Measurements from ENCODE around the gene RAB4B.
"Not testable (repeated sequence)": the region's sequence is repeated elsewhere in the genome, so short reads cannot be mapped to it uniquely, and the experiment has no call there.

The RAB4B gene

GRCh38 chr19:40815223-40815622 lies 37.2 kb downstream of the RAB4B start:
- in situ Hi-C loops (cut with HindIII; ENCODE audit: low sequenced_read_pairs) = no loop called here

DNA sequence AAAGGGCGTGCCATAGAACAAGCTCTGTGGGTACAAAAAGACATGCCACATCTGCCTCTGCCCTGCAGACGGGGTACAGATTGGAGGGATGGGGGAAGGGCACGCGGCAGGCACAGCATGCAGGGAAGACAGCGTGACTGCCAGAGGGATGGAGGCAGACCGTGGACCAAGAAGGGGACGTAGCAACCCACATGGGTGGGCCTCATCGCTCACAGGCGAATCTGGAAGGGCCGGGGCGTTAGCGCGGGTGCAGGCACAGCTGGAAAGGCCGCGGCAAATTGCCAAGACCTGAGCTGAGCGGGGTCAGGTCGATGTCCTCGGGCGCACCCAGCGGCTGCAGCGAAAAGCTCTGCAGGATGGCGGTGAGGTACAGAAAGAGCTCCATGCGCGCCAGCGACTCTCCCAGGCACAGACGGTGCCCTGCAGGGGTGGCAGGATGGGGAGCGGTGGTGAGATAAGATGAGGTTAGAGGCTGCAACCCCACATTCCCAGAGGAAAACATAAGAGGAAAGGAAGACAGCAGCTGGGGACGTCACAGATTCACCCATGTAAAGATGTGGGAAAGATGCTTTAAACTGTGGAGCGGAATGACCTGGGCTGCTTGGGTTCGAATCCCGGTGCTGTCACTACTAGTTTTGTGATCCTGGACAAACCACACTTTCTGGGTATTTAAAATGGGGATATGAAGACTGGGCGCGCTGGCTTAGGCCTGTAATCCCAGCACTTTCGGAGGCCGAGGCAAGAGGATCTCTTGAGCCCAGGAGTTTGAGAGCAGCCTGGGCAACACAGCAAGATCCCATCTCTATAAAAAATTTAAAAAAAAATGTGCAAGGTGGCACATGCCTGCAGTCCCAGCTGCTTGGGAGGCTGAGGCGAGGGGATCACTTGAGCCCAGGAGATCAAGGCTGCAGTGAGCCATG lies 40.7 kb downstream of the RAB4B start:
- in situ Hi-C loops (cut with HindIII; ENCODE audit: low sequenced_read_pairs) = not testable (repeated sequence)

DNA sequence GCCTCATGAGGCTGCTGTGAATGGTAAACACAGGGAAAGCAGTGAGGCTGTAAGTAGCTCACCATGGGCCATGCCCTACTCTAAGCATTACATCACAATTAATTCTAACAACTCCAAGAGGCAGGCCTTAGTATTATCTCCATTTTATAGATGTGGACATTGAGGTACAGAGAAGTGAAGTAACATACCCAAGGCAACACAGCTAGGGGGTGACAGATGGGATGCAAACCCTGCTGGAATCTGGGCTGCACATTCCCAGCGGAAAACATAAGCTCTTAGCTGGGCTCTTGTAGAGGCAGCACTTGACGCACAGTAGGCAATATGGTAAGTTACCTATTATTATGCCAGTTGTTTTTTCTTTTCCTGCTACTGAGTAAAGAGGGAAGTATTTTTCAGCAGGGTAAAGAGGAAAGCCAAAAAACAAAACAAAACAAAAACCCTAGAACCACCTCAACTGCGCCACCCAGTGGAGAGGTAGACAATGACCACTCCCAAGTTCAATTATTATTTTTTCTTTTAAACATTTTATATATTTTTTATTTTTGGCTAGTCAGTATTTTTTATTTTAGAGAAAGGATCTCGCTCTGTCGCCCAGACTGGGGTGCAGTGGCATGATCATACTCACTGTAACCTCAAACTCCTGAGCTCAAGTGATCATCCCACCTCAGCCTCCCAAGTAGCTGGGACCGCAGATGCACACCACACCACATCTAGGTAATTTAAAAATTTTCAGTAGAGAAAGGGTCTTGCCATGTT lies 41.6 kb downstream of the RAB4B start:
- in situ Hi-C loops (cut with HindIII; ENCODE audit: low sequenced_read_pairs) = not testable (repeated sequence)

DNA sequence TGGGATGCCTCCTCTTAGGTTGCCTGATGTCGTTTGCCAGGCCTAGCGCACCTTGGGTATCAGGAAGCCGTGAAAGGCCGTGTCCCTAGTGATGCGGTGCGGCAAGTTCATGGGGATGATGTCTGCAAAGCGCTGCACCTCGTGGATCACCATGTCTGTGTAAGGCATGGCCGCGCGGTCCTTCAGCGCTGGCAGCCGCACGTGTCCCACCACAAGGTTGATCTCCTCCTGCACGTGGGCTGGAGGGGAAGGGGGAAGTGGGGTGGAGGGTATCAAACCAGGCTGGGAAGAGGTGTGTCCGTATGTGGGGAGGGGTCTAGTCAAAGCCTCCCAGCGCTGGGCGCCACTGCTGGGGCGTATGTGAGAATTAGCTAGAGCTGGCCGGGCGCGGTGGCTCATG lies 44.1 kb downstream of the RAB4B start:
- in situ Hi-C loops (cut with HindIII; ENCODE audit: low sequenced_read_pairs) = no loop called here

- in situ Hi-C loops (cut with HindIII; ENCODE audit: low sequenced_read_pairs) = not testable (repeated sequence)
Measured at GRCh38 chr19:40822704-40823553, 44.9 kb downstream of the RAB4B start.

DNA sequence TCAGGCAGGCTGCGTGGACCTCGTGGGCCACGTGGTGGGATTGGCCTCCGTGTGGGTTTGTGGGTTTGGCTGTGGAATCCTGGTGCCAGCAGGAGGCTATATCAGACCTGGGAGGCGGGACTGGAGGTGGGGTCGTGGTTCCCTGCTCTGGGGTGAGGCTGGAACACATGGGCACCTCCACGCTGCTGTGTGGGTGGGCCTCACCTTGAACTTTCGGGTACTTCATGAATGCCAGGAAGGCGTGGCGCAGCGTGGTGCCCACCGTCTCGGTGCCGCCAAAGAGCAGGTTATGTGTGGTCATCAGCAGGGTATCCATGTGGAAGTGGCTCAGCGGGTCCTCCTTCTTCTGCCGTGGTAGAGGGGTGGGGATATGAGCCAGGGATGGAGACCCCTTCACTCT lies 46.9 kb downstream of the RAB4B start:
- in situ Hi-C loops (cut with HindIII; ENCODE audit: low sequenced_read_pairs) = not testable (repeated sequence)

DNA sequence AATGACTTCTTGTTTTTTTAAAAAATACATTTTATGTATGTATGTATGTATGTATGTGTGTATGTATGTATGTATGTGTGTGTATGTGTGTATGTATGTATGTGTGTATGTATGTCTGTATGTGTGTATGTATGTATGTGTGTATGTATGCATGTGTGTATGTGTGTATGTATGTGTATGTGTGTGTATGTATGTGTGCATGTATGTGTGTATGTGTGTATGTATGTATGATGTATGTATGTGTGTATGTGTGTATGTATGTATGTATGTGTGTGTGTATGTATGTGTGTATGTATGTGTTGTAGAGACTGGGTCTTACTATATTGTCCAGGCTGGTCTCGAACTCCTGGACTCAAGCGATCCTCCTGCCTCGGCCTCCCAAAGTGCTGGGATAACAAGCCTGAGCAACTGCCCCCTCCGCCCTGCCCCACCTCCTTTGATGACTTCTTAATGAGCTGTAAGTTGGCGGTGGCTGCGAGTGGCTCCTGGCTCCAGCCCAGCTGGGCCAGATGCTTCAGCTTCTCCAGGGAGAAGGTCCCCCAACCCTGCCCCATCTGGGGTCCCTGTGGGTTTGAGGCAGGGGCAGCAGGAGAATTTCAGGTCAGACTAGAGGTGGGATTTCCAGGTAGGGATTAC lies 47.5 kb downstream of the RAB4B start:
- in situ Hi-C loops (cut with HindIII; ENCODE audit: low sequenced_read_pairs) = not testable (repeated sequence)

DNA sequence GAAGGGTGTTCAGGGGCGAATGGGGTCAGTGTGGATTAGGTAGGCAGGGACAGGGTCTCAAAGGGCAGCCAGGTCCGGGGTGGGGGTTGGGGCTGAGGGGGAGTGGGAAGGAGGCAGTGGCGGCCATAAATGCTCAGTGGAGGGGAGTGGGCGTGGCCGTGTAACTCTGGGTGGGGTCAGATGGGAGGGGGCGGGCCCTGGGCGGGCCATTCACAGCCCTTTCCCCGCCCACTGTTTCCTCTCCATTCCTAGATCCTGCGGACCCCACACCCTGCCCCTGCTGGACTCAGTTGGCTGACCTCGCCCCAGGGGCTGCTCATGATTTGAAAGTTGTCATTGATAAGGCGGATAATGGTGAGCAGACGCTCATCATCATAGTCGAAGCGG lies 48.3 kb downstream of the RAB4B start:
- in situ Hi-C loops (cut with HindIII; ENCODE audit: low sequenced_read_pairs) = not testable (repeated sequence)

- in situ Hi-C loops (cut with HindIII; ENCODE audit: low sequenced_read_pairs) = not testable (repeated sequence)
Measured at GRCh38 chr19:40826699-40827385, 48.8 kb downstream of the RAB4B start.

DNA sequence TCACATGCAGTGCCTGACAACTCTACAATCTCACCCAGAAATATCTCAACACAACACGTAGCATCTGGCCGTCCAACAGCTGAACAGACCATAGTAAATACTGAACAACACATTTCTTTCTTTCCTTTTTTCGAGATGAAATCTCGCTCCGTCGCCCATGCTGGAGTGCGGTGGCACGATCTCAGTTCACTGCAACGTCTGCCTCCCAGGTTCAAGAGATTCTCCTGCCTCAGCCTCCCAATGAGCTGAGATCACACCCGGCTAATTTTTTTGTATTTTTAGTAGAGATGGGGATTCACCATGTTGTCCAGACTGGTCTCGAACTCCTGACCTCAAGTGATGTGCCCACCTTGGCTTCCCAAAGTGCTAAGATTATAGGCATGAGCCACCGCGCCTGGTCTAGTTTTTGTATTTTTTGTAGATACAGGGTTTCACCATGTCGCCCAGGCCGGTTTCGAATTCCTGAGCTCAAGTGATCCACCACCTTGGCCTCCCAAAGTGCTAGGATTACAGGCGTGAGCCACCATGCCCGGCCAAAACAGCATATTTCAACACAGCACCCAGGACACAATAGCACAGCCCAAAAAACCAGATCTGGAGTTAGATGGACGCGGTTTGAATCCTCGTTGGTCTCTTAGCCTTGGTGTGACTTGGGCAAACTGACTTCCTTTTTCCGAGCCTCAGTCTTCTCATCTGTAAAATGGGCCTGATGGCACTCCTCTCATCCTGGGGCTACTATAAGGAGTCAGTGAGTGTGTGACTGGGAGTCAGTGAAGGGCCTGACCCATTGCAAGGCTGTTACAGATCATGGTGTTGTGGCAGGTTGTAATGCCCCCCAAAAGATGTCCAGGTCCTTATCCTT lies 49.6 kb downstream of the RAB4B start:
- in situ Hi-C loops (cut with HindIII; ENCODE audit: low sequenced_read_pairs) = no loop called here

GRCh38 chr19:40829205-40829604 lies 51.2 kb downstream of the RAB4B start:
- in situ Hi-C loops (cut with HindIII; ENCODE audit: low sequenced_read_pairs) = no loop called here

DNA sequence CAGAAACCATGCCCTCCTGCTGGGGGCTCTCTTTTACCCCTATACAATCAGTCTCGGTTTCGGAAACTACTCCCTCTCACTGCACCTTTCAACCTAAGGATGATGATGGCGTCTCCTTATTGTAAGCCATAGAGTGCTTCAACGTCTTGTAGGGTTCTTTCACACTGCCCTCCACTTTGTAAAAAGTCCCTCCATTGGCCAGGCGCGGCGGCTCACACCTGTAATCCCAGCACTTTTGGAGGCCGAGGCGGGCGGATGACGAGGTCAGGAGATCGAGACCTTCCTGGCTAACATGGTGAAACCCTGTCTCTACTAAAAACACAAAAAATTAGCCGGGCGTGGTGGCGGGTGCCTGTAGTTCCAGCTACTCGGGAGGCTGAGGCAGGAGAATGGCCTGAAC lies 52.7 kb downstream of the RAB4B start:
- in situ Hi-C loops (cut with HindIII; ENCODE audit: low sequenced_read_pairs) = not testable (repeated sequence)

DNA sequence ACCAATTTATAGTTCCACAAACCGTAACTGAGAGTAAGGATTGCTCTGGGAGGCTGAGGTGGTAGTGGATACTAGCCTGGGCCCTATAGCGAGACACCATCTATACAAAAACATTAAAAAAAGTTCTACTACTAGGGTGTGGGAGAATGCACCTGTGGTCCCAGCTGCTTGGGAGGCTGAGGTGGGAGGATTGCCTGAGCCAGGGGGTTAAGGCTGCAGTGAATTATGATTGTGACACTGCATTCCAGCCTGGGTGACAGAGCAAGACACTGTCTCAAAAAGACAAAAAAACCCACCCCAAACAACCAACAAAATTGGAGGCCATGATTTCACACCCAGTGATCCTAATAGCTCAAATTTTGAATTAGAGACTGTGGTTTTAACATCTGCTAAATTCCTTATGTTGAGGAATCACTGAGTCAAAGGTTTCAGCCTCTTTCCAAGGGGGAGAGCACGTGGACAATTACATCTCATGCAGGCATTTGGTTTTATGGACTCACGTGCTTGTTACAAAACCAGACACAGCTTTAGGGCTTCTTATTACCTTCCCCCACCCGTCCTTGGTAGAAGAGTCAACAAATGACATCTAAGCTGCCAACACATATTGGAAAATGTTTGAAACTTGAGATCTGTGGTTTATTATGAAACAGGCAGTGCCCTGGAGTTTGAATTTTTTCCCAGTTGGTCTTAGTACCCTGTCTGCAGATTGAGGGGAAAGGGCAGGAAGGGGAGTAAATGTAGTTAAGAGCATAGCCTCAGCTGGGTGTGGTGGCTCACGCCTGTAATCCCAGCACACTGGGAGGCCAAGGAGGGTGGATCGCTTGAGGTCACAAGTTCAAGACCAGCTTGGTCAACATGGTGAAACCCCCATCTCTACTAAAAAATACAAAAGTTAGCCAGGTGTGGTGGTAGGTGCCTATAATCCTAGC lies 53.7 kb downstream of the RAB4B start:
- in situ Hi-C loops (cut with HindIII; ENCODE audit: low sequenced_read_pairs) = no loop called here

- in situ Hi-C loops (cut with HindIII; ENCODE audit: low sequenced_read_pairs) = not testable (repeated sequence)
Measured at GRCh38 chr19:40832431-40832790, 54.4 kb downstream of the RAB4B start.

GRCh38 chr19:40833728-40834533 lies 55.9 kb downstream of the RAB4B start:
- in situ Hi-C loops (cut with HindIII; ENCODE audit: low sequenced_read_pairs) = not testable (repeated sequence)

DNA sequence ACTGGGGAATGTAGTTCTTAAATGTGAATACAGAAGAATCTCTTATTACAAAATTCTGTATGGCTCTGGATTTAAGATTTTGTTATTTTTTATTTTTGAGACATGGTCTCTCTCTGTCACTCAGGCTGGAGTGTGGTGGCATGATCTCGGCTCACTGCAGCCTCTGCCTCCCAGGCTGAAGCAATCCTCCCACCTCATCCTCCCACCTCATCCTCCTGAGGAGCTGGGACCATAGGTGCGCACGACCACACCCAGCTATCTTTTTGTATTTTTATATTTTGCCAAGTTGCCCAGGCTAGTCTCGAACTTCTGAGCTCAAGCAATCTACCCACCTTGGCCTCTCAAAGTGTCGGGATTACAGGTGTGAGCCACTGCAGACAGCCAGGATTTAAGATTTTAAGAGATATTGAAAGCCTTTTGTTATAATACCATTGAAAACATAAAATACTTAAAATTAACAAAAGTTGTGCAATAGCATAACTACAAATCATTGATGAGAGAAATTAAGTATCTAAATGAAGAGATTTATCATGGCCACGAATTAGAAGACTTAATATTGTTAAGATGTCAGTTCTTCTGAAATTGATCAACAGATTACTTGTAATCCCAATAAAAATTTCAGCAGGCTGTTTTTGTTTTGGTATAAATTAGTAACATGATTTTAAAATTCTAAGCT lies 58.8 kb downstream of the RAB4B start:
- in situ Hi-C loops (cut with HindIII; ENCODE audit: low sequenced_read_pairs) = no loop called here

DNA sequence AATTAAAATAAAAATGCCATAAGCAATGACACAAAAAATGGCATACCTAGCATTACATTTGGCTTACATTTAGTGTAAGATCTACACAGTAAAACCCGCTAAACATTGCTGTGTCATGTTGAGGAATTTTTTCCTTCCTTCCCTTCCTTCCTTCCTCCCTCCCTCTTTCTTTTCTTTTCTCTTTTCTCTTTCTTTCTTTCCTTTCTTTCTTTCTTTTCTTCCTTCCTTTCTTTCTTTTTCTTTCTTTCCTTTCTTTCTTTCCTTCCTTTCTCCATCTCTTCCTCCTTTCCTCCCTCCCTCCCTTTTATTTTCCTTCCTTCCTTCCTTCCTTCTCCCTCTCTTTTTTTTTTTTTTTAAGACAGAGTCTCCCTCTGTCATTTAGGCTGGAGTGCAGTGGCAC lies 60.4 kb downstream of the RAB4B start:
- in situ Hi-C loops (cut with HindIII; ENCODE audit: low sequenced_read_pairs) = not testable (repeated sequence)
